Nephron progenitor cell (in vitro differentiated cells): ENCODE results near the gene CDC42SE2.

Source experiments
- DNase-seq: peaks from one replicate; pipeline ENCODE4 v3.0.0; 2021
- H3K27ac Mint-ChIP-seq: 2 replicates; pipeline ENCODE4 v1.8.0; 2021; ENCODE audit warnings: mild to moderate bottlenecking, moderate library complexity, mixed read lengths
- H3K27me3 Mint-ChIP-seq: 2 replicates; pipeline ENCODE4 v1.8.0; 2021; ENCODE audit warnings: mild to moderate bottlenecking, low read depth, mixed read lengths; ENCODE audit not compliant: poor library complexity
- H3K36me3 Mint-ChIP-seq: 2 replicates; pipeline ENCODE4 v1.8.0; 2021; ENCODE audit warnings: low read depth, mixed read lengths
- H3K4me1 Mint-ChIP-seq: 2 replicates; pipeline ENCODE4 v1.8.0; 2021; ENCODE audit warnings: mixed read lengths
- H3K4me3 Mint-ChIP-seq: 2 replicates; pipeline ENCODE4 v1.8.0; 2021; ENCODE audit warnings: mild to moderate bottlenecking, moderate library complexity, mixed read lengths
- H3K9me3 Mint-ChIP-seq: 2 replicates; pipeline ENCODE4 v1.8.0; 2021; ENCODE audit warnings: mild to moderate bottlenecking, moderate library complexity, mixed read lengths
- TF ChIP-seq, protein P1 (sequence below): fragments of 200-600 bp; sonication (generic); IDR thresholded peaks from 2 replicates; pipeline ENCODE4 v1.5.0; 2021; ENCODE audit warnings: antibody characterized with exemption

The CDC42SE2 gene

DNA sequence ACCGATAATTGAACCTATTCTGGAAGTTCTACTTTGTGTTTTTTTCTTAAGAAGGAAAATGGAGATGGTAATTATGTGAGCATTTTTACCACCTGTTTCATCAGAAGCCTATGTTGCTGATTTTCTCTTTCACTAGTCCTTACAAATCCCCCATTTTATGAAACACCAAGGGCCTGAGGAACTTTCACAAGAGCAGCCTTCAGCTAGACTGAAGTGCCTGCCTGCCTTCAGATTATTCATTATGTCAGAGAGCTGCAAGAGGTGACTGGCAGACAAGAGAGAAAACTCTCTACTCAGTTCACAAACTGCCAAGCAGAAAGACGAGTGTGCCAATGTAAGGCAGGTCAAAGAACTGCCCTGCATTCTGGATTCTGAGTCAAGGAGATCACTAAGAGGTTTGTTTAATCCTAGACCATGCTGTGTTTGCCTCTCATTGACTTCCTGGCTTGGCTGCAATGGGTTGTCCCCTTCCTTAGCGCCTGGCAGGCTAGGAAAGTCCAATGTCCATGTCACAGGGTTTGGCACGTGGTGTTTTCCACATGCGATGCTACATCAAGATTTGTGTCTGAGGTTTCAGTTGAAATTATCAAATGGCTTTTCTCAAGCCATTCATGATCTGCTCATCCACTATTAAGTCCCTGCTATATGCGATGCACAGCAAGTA, 143.3 kb downstream of the CDC42SE2 start:
- DNase-seq: no peak
- Mint-ChIP-seq H3K27ac (no peak overlapping the region), H3K4me1 (no peaks in the 10 kb centered on the region), H3K9me3 (peaks cover 36% of the 10 kb centered on the region), H3K4me3 (no peak overlapping the region), H3K36me3 (peaks cover 72% of the 10 kb centered on the region), H3K27me3 (no peaks in the 10 kb centered on the region)
- TF ChIP-seq, protein P1, sequence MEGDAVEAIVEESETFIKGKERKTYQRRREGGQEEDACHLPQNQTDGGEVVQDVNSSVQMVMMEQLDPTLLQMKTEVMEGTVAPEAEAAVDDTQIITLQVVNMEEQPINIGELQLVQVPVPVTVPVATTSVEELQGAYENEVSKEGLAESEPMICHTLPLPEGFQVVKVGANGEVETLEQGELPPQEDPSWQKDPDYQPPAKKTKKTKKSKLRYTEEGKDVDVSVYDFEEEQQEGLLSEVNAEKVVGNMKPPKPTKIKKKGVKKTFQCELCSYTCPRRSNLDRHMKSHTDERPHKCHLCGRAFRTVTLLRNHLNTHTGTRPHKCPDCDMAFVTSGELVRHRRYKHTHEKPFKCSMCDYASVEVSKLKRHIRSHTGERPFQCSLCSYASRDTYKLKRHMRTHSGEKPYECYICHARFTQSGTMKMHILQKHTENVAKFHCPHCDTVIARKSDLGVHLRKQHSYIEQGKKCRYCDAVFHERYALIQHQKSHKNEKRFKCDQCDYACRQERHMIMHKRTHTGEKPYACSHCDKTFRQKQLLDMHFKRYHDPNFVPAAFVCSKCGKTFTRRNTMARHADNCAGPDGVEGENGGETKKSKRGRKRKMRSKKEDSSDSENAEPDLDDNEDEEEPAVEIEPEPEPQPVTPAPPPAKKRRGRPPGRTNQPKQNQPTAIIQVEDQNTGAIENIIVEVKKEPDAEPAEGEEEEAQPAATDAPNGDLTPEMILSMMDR: no peak

DNA sequence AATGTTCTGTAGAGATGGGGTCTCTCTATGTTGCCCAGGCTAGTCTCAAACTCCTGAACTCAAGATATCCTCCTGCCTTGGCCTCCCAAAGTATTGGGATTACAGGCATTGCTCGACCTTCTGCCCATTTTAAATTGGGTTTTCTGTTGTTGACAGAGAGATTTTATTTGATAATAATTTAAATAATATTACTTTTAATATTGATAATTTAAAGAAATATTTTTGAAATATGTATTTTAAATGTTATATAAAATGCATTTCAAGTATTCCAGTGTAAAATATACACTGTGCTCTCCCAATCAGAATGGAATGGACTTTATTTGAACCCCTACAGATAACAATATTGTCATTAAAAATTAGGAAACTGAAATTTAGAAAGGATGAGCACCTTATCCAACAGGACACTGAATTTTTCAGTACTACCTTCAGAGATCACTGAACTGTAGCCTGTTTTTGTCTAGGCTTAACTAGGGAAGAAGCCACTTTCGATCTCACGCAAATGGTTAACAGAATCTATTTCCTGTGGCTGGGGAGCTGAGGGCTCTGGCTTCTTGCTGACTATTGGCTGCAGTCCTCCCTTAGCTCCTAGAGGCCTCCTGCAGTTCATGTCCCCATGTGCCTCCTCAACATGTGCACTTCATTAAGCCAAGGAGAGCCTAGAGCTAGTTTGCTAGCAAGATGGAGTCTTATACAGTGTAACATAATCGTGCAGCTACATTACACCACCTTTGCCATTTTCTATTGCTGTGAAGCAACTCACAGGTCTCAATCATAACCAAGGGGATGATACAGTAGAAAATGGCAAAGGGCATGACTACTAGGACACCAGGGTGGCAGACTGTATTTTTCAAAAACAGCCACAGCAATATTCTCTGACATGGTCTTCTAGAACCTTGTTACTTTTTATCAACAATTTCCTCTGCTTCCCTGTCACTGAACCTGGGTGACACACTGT, 150.0 kb downstream of the CDC42SE2 start:
- H3K4me1 Mint-ChIP-seq: peaks cover 4% of the 10 kb centered on the region
- peaks cover 17% of the 10 kb centered on the region for H3K9me3 Mint-ChIP-seq
- H3K27ac Mint-ChIP-seq: peak overlapping the region; percentile 55
- H3K36me3 Mint-ChIP-seq: peaks cover 29% of the 10 kb centered on the region
- no peaks in the 10 kb centered on the region for H3K27me3 Mint-ChIP-seq
- TF ChIP-seq, protein P1: no peak
- no peak overlapping the region for H3K4me3 Mint-ChIP-seq
- no peak for DNase-seq

DNA sequence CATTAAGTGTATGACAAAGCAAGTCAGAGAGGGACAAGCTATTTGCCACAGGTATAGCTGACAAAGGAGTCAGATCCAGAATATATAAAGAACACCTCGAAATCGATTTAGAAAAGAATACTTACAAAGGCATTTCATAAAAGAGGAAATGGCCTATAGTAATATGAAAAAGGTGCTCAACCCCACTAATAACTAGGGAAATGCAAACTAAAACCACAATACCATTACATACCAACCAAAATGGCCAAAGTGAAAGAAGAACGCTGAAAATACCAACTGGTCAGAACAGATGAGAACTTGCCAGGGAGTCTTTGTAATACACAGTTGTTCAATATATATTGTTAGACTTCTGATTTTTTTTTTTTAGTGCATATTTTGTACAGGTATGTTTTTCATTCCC, 152.9 kb downstream of the CDC42SE2 start:
- H3K4me1 Mint-ChIP-seq: peaks cover 14% of the 10 kb centered on the region
- H3K4me3 Mint-ChIP-seq: no peak overlapping the region
- H3K36me3 Mint-ChIP-seq: peaks cover 25% of the 10 kb centered on the region

DNA sequence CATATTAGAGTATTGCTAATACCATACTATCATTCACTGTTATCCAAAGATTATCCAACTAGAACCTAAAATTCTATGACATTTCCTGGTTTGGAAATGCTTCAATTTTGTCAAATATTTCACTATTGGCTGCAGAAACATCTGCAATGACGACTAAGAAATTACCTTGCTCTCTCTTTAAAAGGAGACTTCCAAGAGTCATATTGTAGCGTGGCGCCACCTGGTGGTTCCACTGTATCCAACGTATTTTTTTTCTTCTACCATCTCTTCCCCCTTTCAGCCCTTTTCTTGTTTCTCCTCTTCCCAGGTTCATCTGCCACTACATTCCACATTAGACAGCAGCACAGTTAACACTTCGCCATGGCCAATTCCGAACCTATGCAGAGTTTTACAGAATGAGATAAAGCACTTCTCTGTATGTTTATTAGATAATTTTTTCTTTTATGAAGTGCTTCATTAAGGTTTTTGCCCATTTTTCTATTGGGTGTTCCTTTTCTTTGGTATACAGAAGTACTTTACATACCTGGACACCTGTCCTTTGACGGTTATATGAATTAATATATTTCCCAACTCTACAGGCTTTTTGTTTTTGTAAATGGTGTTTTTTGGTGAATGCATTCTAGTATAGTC, 153.5 kb downstream of the CDC42SE2 start:
- no peaks in the 10 kb centered on the region for H3K27me3 Mint-ChIP-seq
- H3K27ac Mint-ChIP-seq: no peak overlapping the region
- peaks cover 14% of the 10 kb centered on the region for H3K4me1 Mint-ChIP-seq
- no peaks in the 10 kb centered on the region for H3K9me3 Mint-ChIP-seq
- peak; percentile 82 for DNase-seq
- TF ChIP-seq, protein P1: peak; percentile 87
- H3K36me3 Mint-ChIP-seq: peaks cover 30% of the 10 kb centered on the region
- H3K4me3 Mint-ChIP-seq: no peak overlapping the region

More for the DNA sequence above, 152.9 kb downstream of the CDC42SE2 start:
- H3K27ac Mint-ChIP-seq: no peak overlapping the region
- DNase-seq: no peak
- no peaks in the 10 kb centered on the region for H3K9me3 Mint-ChIP-seq
- TF ChIP-seq, protein P1: no peak
- no peaks in the 10 kb centered on the region for H3K27me3 Mint-ChIP-seq

DNA sequence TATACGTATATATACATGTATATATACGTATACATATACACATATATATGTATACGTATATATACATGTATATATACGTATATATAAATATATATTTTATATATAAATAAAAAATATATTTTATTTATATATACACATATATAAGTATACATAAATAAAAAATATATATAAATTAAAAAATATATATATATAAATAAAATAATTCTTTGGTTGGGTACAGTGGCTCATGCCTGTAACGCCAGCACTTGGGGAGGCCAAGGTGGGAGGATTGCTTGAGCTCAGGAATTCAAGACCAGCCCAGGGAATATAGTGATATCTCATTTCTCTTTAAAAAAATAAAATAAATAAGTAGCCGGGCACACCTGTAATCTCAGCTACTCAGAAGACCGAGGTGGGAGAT, 155.0 kb downstream of the CDC42SE2 start:
- Mint-ChIP-seq H3K4me1 (peaks cover 14% of the 10 kb centered on the region), H3K36me3 (peaks cover 34% of the 10 kb centered on the region), H3K27ac (no peak overlapping the region), H3K4me3 (no peak overlapping the region), H3K9me3 (no peaks in the 10 kb centered on the region), H3K27me3 (no peaks in the 10 kb centered on the region)
- TF ChIP-seq, protein P1: no peak
- DNase-seq: no peak
